ENCODE data around the gene BRI3BP.
A peak's percentile ranks its signal among the peaks of the same experiment; 100 is the strongest.
"Not testable (repeated sequence)": the region's sequence is repeated elsewhere in the genome, so short reads cannot be mapped to it uniquely, and the experiment has no call there.

Gene BRI3BP

DNA sequence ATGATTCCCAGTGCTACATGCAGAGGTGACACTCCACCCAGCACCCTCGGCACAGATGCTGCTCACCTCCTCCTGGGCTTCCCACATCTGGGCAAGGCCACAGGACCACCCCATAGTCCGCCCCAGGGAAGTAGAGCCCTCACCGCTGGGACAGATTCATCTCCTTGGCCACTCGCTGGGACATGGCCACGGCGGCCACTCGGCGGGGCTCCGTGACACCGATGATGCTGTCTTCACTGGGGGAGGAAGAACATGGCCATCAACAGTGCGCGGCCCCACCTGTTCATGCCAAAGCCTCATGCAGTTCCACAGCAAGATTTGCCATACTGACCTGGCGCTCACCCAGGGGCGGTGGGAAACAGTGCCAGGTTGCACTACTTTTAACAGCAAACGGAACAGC is 18.2 kb upstream of the BRI3BP start:
- no peak for DNase-seq

GRCh38 chr12:124976999-124977398 is 16.4 kb upstream of the BRI3BP start:
- no peak for DNase-seq

- DNase-seq, result no peak
These were observed 13.9 kb upstream of the BRI3BP start for GRCh38 chr12:124979568-124979967.

GRCh38 chr12:124980098-124980892 is 13.2 kb upstream of the BRI3BP start:
- DNase-seq, result no peak

DNA sequence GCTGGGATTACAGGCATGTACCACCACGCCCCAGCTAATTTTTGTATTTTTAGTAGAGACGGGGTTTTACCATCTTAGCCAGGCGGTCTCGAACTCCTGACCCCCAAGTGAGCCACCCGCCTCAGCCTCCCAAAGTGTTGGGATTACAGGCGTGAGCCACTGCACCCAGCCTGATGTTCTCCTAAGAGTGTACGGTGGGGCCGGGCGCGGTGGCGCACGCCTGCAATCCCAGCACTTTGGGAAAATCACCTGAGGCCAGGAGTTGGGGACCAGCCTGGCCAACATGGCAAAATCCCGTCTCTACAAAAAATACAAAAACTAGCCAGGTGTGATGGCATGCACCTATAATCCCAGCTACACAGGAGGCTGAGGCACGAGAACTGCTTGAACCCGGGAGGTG is 6.6 kb upstream of the BRI3BP start:
- not testable (repeated sequence) for DNase-seq

DNA sequence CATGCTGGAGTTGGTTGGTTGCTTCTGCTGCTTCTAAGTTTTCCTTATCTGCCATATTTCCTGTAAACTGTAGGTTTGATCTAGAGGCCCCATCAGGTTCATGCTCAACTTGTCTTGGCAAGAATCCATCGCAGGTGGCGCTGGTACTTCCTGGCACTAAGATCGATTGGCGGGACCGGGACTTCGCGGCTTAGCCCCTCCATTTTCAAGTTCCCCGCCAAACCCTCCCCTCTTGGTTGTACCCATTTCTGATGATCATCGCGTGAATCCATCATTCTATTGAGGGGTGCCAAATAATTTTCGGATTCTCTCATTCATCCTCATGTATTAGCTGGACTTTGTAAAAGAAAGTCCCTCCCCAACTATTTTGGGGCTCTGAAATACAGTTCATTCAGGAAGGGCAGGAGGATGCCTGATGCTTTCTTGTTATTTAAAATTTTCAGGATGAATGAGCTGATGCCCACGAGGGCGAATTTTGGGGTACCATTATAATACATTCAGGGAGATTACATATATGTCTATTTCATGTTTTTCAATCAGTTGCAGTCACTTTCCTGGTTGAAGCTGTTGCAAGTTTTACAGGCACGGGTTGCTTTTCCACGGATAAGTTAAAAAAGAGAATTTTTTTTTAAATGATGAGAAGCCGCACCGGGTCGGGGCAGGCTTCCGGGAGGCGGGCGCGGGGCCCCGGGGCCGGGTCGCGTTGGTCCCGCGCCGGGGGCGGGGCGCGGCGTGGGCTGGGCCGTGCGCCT is 395 bp upstream of the BRI3BP start:
- DNase-seq, result peak; percentile 74

DNA sequence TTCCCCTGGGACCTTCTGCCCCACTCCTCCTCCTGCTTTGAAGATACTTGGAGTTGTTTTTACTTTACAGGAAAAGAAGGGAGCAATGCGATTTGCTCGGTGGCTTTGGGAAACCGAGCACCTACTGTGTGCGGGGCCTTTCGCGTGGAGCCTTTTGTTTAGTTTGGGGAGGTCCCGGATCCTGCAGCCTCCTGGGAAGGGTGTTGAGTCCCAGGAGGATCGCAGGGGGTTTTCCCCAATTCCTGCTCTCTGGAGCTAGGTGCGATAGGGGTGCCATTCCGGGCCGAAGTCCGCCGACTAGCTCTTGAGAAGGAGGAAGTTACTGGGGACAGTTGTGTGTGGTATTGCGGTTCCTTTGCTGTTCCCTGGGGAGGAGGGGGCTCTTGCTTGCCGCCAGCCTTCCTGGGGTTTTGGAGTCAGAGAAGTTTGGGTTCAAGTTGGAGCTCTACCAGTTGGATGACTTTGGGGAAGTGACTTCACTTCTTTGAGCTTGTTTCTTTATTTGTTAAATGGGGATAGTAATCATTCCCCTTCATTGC is 1.1 kb downstream of the BRI3BP start:
- DNase-seq, result no peak

- no peak for DNase-seq
These were observed 1.9 kb downstream of the BRI3BP start for GRCh38 chr12:124995200-124995961.

DNA sequence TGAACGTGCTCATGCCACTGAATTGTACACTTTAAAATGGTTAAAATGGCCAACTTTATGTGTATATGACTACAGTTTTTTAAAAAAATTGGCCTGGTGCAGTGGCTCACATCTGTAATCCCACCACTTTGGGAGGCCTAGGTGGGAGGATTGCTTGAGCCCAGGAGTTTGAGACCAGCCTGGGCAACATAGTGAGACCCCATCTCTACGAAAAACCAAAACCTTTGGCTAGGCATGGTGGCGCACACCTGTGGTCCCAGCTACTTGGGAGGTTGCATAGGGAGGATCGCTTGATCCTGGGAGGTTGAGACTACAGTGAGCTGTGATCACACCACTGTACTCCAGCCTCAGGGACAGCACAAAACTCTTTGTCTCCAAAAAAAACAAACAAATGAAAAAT is 5.3 kb downstream of the BRI3BP start:
- DNase-seq, result no peak

- no peak for DNase-seq
These were observed 8.2 kb downstream of the BRI3BP start for GRCh38 chr12:125001636-125002035.

DNA sequence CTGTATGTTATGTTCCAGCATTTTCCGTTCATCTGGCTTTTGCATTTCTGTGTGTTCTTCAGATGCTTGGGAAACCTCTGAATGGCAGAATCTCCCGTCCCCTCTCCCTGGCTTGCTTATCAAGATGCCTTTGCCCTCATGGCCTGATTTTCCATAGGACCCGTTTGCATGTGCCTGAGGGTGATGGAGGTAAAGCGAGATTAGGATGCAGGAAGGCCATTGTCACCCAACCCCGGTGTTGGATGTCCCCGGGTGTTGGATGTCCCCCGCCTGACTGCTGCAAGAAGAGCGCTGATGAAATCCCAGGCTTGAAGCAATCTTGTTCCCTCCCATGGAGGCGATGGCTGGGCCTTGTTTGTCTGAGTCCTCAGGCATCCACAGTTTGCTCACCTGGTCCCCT is 9.6 kb downstream of the BRI3BP start:
- no peak for DNase-seq

DNA sequence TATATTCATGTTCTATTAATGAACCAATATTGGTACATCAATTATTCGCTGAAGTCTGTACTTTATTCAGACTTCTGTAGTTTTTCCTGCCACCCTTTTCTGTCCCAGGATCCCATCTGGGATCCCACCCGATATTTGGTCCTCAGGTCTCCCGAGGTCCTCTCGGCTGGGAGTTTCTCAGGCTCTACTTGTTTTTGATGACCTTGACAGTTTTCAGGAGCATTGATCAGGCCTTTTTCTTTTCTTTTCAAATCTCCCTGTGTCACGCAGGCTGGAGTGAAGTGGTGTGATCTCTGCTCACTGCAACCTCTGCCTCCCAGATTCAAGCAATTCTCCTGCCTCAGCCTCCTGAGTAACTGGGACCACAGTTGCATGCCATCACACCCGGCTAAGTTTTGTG is 11.2 kb downstream of the BRI3BP start:
- no peak for DNase-seq

- no peak for DNase-seq
These were observed 12.2 kb downstream of the BRI3BP start for GRCh38 chr12:125005652-125006051.

- no peak for DNase-seq
These were observed 12.9 kb downstream of the BRI3BP start for GRCh38 chr12:125006365-125006764.

- no peak for DNase-seq
These were observed 20.5 kb downstream of the BRI3BP start for GRCh38 chr12:125013816-125014442.

GRCh38 chr12:125014526-125014925 is 21.1 kb downstream of the BRI3BP start:
- DNase-seq, result no peak

- DNase-seq, result no peak
These were observed 22.4 kb downstream of the BRI3BP start for GRCh38 chr12:125015680-125016310.

DNA sequence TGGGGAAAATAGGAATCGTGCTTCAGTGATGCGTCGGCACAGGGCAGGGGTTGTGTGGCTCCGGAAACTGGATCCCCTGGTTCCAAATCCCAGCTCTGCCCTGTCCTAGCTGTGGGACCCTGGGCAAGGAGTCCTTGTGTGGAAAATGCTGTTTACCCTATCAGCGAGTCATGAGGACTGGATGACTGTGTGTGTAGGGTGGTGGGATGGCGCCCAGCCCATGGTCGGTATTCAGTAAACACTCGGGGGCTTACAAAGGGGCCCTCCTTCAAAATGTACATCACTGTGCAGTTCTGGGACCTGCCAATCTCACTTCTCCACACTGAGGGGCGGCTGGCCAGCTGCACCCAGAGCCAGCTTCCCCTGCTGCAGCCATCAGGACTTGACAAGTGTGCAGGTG is 24.4 kb downstream of the BRI3BP start:
- DNase-seq, result no peak

DNA sequence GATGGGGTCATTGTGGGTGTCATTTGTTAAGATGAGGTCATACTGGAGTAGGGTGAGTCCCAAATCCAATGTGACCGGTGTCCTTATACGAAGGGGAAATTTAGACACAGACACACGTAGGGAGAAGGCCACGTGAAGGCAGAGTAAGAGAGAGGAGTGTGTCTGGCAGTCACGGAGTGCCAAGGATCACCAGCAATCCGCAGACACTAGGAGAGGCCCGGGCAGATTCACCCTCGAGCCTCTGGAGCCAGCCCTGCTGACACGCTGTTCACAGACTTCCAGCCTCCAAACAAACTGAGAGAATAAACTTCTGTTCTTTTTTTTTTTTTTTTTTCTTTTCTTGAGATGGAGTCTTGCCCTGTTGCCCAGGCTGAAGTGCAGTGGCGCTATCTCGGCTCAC is 24.9 kb downstream of the BRI3BP start:
- DNase-seq, result no peak

- no peak for DNase-seq
These were observed 27.7 kb downstream of the BRI3BP start for GRCh38 chr12:125021096-125021495.

GRCh38 chr12:125021771-125022170 is 28.3 kb downstream of the BRI3BP start:
- DNase-seq, result no peak

DNA sequence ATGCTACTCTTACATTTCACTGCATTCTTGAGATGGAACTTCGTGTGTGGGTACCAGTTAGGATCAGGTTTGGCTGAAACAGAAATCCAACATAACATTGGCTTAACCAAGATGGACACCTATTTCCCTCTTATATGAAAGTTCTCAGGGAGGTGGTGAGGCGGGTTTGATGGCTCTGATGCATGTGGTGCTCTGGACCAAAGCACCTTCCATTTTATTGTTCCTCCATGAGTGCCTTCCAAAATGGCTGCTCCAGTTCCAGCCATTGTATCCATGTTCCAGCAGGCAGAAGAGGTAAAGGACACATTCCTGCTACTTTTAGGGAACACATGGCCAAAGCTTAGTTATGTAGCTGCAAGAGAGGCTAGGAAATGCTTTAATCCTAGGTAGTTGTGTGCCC is 29.6 kb downstream of the BRI3BP start:
- DNase-seq, result no peak
